ENCODE measurements around the gene NUP133.

GRCh38 chr1:229437443-229437842, 70.7 kb downstream of the NUP133 start:
- TF ChIP-seq POLR2A (IDR thresholded peaks at IDR 0.05) (no peak), POLR2AphosphoS5 (IDR thresholded peaks at IDR 0.05; ENCODE audit: insufficient read depth in 1 of 2, low read depth in 1 of 2) (no peak), CTCF (IDR thresholded peaks at IDR 0.05) (no peak)

Data from vagina (tissue), 2 donors.